Tibial nerve (tissue), 4 donors: ENCODE data around the gene HIP1R. TPM values are rescaled to one million over a fixed set of nuclear protein-coding genes. Genes with fewer than 3 reads are reported as not detected.

Experiments
- DNase-seq, 2 donors: peaks; one replicate each; pipeline ENCODE4 v3.0.0-alpha.2; 2019; ENCODE audit warnings: low spot score in 2 of 2
- H3K27ac ChIP-seq, 4 donors: fragments of 200-600 bp; sonication (generic) in 3 of 4; one replicate each; pipeline ENCODE4 v1.5.1; 2017 to 2019; ENCODE audit warnings: mild to moderate bottlenecking in 1 of 4
- H3K27me3 ChIP-seq, 2 donors: fragments of 200-600 bp; sonication (generic) in 1 of 2; one replicate each; pipeline versions ENCODE4 v1.5.1 to v1.6.0; 2017 to 2019
- H3K36me3 ChIP-seq, 3 donors: fragments of 200-600 bp; sonication (generic); one replicate each; pipeline ENCODE4 v1.5.1; 2018 to 2019
- H3K4me1 ChIP-seq, 4 donors: fragments of 200-600 bp; sonication (generic) in 3 of 4; one replicate each; pipeline ENCODE4 v1.5.1; 2017 to 2019
- H3K4me3 ChIP-seq, 4 donors: fragments of 200-600 bp; sonication (generic) in 3 of 4; one replicate each; pipeline ENCODE4 v1.5.1; 2017 to 2019; ENCODE audit warnings: mild to moderate bottlenecking in 1 of 4, moderate library complexity in 1 of 4
- H3K9me3 ChIP-seq, 4 donors: fragments of 200-600 bp; sonication (generic) in 3 of 4; one replicate each; pipeline ENCODE4 v1.5.1; 2017 to 2019
- EP300 ChIP-seq, 2 donors: sonication (generic); formaldehyde crosslinking; IDR thresholded peaks; one replicate each; pipeline ENCODE4 v1.6.1; 2017; ENCODE audit warnings: antibody characterized with exemption in 2 of 2, mild to moderate bottlenecking in 1 of 2
- POLR2A ChIP-seq, 2 donors: fragments of 450-650 bp; IDR thresholded peaks; one replicate each; pipeline ENCODE4 v1.6.1; 2017; ENCODE audit warnings: antibody characterized with exemption in 2 of 2, mild to moderate bottlenecking in 2 of 2, moderate library complexity in 2 of 2
- WGBS, 2 donors: methylation state at CpG; one replicate each; pipeline ENCODE4 v1.1.5; 2018; 5-methylcytosine and 5-hydroxymethylcytosine counted together
- total RNA-seq, 4 donors: library from RNA; depleted of rRNA; stranded (reverse); fragments of >200 nt; gene quantifications; one replicate each; pipeline ENCODE4 v1.1.0, GENCODE V29; 2016
- TF ChIP-seq, protein P1 (sequence below), 5 experiments: fragments of 200-600 bp in 3 of 5; fragments of 450-650 bp in 2 of 5; sonication (generic) in 3 of 5; IDR thresholded peaks; one replicate each; pipeline ENCODE4 v1.5.1; 2016 to 2019; ENCODE audit warnings: antibody characterized with exemption in 5 of 5, mild to moderate bottlenecking in 3 of 5, moderate library complexity in 2 of 5

HIP1R gene
- total RNA-seq, 4 donors from 2014 or later = 10.3 to 22.5 (median 16.9) TPM

DNA sequence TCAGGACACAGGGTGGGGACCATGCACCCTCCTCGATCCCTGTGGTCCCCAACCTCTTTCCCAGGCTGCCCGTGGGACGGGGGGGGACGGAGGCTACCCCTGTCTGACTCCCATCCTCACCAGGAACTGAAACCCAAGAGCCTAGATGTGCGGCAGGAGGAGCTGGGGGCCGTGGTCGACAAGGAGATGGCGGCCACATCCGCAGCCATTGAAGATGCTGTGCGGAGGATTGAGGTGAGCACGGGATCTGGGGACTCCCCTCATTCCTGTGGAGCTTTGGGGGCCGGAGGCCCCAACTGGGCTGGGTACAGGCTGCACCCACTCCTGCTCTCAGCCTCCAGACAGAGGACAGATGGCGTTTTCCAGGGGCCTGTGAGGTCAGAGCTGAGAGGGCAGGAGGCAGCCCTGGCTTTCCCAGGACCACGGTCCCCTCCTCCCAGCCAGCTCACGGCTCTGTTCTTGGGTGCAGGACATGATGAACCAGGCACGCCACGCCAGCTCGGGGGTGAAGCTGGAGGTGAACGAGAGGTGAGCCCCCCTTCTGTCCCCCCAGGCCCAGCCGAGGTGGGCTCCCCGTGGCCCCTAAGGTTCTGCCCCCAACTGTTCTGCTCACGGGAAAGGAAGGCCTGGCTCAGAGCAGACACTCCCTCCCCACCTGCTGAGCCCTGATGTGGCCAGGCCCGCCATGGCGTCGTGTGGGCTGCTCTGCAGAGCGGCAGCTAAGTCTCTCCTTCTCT is 24.2 kb downstream of the HIP1R start:
- H3K4me1 ChIP-seq = peaks cover 0 to 38% (median 29%) of the 10 kb centered on the region in 4 donors
- H3K36me3 ChIP-seq = peaks cover 0 to 18% (median 0%) of the 10 kb centered on the region in 3 donors
- H3K9me3 ChIP-seq = no peaks in the 10 kb centered on the region
- no peak for DNase-seq
- 77% methylated on average over 18 to 26 of the region's 26 CpGs for WGBS, 2 donors
- TF ChIP-seq POLR2A (IDR thresholded peaks at IDR 0.05) = no peak
- no peak for TF ChIP-seq EP300 (IDR thresholded peaks at IDR 0.05)
- TF ChIP-seq, protein P1, sequence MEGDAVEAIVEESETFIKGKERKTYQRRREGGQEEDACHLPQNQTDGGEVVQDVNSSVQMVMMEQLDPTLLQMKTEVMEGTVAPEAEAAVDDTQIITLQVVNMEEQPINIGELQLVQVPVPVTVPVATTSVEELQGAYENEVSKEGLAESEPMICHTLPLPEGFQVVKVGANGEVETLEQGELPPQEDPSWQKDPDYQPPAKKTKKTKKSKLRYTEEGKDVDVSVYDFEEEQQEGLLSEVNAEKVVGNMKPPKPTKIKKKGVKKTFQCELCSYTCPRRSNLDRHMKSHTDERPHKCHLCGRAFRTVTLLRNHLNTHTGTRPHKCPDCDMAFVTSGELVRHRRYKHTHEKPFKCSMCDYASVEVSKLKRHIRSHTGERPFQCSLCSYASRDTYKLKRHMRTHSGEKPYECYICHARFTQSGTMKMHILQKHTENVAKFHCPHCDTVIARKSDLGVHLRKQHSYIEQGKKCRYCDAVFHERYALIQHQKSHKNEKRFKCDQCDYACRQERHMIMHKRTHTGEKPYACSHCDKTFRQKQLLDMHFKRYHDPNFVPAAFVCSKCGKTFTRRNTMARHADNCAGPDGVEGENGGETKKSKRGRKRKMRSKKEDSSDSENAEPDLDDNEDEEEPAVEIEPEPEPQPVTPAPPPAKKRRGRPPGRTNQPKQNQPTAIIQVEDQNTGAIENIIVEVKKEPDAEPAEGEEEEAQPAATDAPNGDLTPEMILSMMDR (IDR thresholded peaks at IDR 0.05) = no peak
- no peaks in the 10 kb centered on the region for H3K27me3 ChIP-seq
- no peak overlapping the region for H3K27ac ChIP-seq
- H3K4me3 ChIP-seq = no peak overlapping the region

DNA sequence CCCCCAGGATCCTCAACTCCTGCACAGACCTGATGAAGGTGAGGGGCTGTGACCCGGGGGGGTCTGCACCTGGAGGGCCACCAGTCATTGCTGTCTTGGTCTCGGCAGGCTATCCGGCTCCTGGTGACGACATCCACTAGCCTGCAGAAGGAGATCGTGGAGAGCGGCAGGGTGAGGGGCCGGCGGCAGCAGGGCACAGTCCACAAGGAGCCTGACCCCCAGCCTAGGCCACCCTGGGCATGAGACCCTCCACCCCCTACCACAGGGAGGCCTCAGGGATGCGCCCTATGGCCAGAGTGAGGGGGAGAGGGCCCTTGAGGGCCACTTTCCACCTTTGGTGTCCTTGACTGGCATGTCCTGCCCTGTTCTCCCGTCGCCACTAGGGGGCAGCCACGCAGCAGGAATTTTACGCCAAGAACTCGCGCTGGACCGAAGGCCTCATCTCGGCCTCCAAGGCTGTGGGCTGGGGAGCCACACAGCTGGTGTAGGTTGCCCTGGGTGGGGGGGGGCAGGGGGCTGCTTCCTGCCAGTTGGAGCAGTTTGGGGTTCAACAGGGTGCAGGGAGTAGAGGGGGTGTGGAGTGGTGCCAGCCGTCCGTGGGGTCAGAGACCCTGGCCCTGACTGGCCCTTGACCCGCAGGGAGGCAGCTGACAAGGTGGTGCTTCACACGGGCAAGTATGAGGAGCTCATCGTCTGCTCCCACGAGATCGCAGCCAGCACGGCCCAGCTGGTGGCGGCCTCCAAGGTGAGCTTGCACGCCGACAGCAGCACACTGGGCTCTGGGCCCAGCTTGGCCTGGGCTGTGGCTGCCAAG is 25.0 kb downstream of the HIP1R start:
- DNase-seq = peak; percentile 72 to 84
- H3K36me3 ChIP-seq = peaks cover 0 to 25% (median 0%) of the 10 kb centered on the region in 3 donors

DNA sequence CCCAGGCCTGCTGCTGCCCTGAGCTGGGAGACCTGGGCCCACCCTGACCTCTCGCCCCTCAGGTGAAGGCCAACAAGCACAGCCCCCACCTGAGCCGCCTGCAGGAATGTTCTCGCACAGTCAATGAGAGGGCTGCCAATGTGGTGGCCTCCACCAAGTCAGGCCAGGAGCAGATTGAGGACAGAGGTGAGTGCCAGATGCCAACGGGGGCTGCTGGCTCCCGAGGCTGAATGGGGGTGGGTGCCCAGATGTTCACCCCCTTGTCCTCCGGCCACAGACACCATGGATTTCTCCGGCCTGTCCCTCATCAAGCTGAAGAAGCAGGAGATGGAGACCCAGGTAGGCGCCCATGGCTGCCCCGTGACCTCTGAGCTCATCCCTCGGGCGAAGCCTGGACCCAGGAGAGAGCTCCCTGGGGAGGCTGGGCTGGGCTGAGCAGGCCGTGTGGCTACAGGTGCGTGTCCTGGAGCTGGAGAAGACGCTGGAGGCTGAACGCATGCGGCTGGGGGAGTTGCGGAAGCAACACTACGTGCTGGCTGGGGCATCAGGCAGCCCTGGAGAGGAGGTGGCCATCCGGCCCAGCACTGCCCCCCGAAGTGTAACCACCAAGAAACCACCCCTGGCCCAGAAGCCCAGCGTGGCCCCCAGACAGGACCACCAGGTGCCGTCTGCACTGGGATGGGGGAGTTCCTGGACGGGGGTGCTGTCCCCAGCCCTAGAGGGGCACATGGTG is 25.8 kb downstream of the HIP1R start:
- Histone ChIP-seq H3K27me3 (no peaks in the 10 kb centered on the region), H3K27ac (peak overlapping the region; percentile 21 to 80 (median 68)), H3K36me3 (peaks cover 0 to 32% (median 0%) of the 10 kb centered on the region in 3 donors), H3K9me3 (no peaks in the 10 kb centered on the region), H3K4me1 (peaks cover 0 to 50% (median 35%) of the 10 kb centered on the region in 4 donors), H3K4me3 (no peak overlapping the region)
- TF ChIP-seq, protein P1 (IDR thresholded peaks at IDR 0.05) = no peak
- TF ChIP-seq POLR2A (IDR thresholded peaks at IDR 0.05) (no peak), EP300 (IDR thresholded peaks at IDR 0.05) (no peak)
- 79 to 84% methylated on average over 21 of the region's 23 CpGs for WGBS, 2 donors
- peak in 1 of 2 donors; percentile 13 for DNase-seq

More for the DNA sequence above, 25.0 kb downstream of the HIP1R start:
- 32 to 38% methylated on average over 21 to 28 of the region's 28 CpGs for WGBS, 2 donors
- H3K4me1 ChIP-seq = peaks cover 0 to 42% (median 33%) of the 10 kb centered on the region in 4 donors
- no peak overlapping the region for H3K4me3 ChIP-seq
- H3K27ac ChIP-seq = peak overlapping the region; percentile 21 to 62 (median 48)
- H3K27me3 ChIP-seq = no peaks in the 10 kb centered on the region
- TF ChIP-seq POLR2A (IDR thresholded peaks at IDR 0.05) (no peak), EP300 (IDR thresholded peaks at IDR 0.05) (peak in 1 of 2 donors; percentile 31)
- TF ChIP-seq, protein P1 (IDR thresholded peaks at IDR 0.05) = peak; percentile 92 to 98 (median 96)
- H3K9me3 ChIP-seq = no peaks in the 10 kb centered on the region

DNA sequence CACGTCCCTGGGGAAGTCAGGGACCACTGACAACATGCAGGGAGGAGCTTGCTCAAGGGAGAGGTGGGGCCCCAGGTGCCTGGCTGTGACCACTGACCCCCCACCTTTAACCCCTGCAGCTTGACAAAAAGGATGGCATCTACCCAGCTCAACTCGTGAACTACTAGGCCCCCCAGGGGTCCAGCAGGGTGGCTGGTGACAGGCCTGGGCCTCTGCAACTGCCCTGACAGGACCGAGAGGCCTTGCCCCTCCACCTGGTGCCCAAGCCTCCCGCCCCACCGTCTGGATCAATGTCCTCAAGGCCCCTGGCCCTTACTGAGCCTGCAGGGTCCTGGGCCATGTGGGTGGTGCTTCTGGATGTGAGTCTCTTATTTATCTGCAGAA is 26.3 kb downstream of the HIP1R start:
- Histone ChIP-seq H3K27ac (peak overlapping the region in 3 of 4 donors; percentile 62 to 80 (median 75)), H3K36me3 (peaks cover 0 to 38% (median 0%) of the 10 kb centered on the region in 3 donors), H3K4me3 (no peak overlapping the region), H3K4me1 (peaks cover 0 to 55% (median 35%) of the 10 kb centered on the region in 4 donors), H3K27me3 (no peaks in the 10 kb centered on the region), H3K9me3 (no peaks in the 10 kb centered on the region)
- TF ChIP-seq EP300 (IDR thresholded peaks at IDR 0.05) = no peak
- TF ChIP-seq, protein P1 (IDR thresholded peaks at IDR 0.05) = no peak
- 60 to 65% methylated on average over 4 to 5 of the region's 5 CpGs for WGBS, 2 donors
- DNase-seq = no peak
